GM18907 (cell line): ENCODE results near the gene PTGDS.

Experiments used
- ATAC-seq: cut with Tn5 transposase; IDR thresholded peaks from one replicate; pipeline ENCODE4 v1.9.1; 2021; ENCODE audit warnings: mild to moderate bottlenecking, moderate library complexity; ENCODE audit not compliant: unreplicated experiment

PTGDS gene

DNA sequence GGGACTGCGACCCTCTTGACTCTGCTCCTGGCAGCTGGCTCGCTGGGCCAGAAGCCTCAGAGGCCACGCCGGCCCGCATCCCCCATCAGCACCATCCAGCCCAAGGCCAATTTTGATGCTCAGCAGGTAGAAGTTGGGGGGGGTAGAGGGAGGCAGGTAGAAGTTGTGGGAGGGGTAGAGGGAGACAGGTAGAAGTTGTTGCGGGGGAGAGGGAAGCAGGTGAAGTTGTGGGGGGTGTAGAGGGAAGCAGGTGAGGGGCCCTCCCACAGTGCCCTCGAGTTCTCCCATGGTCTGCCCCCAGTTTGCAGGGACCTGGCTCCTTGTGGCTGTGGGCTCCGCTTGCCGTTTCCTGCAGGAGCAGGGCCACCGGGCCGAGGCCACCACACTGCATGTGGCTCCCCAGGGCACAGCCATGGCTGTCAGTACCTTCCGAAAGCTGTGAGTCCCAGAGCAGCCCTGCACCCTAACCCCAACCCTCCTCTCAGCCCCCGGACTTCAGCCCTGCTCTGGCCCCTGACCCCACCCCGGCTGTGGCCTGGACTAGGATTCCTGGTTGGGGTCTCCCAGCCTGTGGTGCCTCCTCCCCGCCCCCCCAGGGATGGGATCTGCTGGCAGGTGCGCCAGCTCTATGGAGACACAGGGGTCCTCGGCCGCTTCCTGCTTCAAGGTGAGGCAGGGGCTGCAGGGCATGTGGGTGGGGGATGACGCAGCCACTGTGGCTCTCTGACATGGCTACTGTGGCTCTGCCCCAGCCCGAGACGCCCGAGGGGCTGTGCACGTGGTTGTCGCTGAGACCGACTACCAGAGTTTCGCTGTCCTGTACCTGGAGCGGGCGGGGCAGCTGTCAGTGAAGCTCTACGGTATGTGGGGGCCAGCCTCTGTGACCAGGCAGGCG is 31.7 kb upstream of the PTGDS start:
- no peak for ATAC-seq

DNA sequence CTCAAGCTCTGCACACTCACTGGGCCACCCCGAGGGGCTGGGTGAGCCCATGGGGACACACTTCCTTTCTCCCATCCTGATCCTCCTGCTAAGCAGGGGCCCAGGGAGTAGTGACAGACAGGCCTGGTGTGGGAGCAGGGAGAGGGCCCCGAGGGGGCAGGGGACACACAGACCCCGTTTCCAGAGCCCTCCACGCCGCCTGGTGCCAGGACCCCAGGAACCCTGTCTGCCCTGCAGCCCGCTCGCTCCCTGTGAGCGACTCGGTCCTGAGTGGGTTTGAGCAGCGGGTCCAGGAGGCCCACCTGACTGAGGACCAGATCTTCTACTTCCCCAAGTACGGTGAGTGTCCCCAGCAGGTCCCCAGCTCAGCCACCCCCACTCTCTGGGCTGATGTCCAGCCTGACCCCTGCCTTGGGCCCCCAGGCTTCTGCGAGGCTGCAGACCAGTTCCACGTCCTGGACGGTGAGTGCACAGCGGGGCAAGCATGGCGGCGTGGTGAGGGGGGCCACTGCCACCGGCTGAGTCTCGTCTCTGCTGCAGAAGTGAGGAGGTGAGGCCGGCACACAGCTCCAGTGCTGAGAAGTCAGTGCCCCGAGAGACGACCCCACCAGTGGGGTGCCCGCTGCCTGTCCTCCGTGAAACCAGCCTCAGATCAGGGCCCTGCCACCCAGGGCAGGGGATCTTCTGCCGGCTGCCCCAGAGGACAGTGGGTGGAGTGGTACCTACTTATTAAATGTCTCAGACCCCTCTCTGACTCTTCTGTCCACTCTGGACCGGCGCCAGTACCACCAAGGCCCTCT is 30.9 kb upstream of the PTGDS start:
- no peak for ATAC-seq

DNA sequence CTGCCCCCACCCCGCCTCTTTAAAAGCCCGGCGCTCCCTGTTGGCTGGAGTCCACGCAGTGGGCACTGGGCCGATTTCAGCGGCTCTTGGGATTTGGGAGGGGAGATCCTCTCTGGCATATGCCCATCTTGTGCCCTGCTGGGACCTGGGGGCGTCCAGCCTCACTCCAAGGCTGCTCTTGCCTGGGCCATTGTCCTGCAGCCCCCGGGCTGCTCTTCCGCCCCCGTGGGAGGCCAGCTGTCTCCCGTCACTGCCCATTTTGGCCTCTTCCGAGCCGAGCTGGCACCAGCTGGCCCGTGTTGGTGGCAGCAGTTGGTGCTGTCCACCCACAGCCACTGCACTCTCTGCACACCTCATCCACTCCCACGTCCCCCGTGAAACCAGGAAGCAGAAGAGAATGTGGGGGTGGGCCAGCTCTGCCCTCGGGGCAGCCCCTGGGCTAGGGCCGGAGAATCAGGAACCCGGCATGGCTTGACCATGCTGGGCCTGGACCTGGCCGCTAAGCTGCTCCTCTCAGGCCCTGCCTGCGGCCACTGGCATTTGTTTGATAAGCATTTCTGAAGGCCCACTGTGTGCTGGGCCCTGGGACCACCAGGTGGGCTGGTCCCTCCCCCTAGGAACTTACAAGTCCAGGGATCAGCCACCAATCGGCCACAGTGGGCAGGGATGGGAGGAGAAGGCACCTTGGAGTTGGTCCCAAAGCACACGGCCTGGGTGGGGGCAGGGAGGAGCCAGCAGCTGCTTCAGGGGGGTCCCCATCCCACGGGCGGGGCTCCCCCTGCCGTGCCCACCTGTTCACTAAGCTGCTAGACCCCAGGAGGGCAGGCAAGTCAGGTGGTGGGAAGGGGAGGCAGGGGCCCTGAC is 30.0 kb upstream of the PTGDS start:
- ATAC-seq: no peak

DNA sequence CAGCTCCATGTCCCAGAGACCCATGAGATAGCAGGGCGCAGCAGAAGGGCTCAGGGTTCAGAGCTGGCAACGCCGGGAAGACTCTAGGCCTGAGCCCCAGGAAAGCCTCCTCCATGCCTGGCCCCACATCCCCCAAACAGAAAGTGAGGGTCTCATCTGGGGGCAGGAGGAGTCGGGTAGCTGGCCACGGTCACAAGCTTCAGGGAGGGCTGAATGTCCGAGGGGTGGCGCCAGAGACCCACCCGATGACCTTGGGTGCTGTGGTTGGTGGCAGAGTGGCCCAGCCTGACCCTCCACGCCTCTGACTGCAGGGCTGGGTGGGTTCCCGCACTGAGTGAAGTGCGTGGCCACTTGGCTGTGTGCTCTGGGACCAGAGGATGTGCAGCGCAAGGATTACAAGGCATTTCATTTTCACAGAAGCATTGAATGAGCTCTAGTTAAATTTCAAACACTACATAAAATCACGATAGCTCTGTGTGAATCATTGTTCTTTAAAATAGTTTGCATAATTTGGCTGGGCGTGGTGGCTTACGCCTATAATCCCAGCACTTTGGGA is 29.3 kb upstream of the PTGDS start:
- no peak for ATAC-seq

DNA sequence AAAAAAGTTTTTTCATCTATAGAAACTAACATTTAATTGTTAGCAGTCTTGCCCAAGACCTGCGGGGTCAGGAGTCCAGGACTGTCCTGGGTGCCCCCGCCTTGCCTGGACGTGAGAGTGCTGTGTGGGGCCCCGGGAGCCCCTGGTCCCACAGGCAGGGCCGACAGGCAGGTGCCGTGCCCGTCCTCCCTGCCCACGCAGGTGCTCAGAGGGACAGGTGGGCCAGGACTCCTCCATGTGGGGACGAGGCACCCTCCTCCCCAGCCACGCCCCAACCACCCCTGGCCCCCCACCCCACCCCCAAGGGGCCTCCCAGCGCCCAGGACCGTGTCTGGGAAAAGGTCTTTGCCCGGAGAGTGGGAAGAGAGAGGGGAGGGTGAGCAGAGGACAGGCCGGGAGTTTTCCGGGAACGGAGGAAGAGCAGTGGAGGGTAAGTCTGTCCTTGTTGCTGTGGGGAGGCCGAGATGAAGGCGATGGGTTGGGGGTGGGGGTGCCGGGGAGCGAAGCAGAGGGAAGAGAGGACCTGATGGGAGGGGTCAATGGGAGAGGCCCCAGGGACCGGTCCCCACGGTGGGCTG is 28.0 kb upstream of the PTGDS start:
- no peak for ATAC-seq

DNA sequence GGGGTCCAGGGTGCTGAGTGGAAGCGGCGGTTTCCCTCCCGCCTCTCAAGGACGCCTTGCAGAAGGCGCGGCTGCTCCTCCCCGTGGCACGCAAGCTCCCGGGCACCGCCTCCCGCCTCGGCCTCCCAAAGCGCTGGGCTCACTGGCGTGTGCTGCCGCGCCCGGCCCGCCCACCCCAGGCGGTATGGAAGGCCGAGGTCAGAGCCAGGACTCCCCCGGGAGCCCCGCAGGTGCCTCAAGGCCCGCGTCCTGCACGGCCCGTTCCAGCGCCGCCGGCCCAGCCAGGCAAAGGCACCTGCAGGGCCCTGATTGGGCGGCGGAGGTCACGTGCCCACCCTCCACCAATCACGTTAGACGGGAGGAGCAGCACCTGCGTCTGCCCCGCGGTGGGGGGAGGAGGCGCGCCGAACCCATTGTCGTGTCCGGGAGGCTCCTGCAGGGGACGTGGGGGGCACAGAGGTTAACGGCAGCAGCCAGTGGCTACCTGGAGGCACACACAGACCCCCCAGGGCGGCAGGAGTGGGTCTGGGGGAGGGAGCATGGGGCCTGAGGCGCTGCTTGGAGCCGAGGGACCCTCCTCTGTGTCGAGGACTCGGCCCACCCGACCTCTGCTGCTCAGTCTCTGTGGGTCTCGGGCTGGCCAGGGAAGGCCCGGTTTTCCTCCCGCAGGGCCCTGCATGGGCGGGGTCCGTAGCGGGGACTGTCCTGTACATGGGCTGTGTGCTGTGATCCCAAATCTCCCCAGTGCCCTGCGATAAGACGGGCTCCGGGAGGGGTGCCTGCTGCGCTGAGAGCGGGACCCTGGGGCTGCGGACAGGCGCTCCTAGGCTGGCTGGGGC is 27.3 kb upstream of the PTGDS start:
- peak; percentile 76 for ATAC-seq

DNA sequence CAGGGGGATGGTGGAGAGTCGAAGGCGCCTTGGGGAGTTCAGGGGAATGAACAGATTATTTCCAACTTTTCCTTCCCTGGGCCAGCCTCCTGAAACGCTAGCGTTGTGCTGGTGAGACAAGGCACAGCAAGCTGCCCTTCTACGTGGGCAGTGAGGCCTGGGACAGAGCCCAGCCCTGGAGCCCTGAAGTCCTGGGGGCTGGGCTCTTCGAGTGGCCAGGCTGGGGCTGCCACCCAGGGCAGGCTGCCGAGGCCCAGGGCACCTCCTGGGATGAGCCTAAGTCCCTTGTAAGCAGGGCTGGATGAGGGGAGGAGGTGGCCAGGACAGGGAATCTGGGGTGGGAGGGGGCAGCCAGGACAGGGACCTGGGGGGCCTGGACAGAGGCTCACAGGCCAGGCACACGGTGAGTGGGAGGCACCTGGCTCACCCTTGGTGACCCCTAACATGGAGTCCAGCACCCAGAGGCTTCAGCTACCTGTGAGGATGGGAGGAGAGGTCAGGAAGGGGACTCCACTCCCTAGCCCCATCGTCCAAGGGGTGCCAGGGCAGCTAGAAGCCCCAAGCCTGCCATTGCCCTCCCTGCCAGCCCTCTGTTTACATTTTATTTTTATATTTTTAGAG is 26.5 kb upstream of the PTGDS start:
- no peak for ATAC-seq

DNA sequence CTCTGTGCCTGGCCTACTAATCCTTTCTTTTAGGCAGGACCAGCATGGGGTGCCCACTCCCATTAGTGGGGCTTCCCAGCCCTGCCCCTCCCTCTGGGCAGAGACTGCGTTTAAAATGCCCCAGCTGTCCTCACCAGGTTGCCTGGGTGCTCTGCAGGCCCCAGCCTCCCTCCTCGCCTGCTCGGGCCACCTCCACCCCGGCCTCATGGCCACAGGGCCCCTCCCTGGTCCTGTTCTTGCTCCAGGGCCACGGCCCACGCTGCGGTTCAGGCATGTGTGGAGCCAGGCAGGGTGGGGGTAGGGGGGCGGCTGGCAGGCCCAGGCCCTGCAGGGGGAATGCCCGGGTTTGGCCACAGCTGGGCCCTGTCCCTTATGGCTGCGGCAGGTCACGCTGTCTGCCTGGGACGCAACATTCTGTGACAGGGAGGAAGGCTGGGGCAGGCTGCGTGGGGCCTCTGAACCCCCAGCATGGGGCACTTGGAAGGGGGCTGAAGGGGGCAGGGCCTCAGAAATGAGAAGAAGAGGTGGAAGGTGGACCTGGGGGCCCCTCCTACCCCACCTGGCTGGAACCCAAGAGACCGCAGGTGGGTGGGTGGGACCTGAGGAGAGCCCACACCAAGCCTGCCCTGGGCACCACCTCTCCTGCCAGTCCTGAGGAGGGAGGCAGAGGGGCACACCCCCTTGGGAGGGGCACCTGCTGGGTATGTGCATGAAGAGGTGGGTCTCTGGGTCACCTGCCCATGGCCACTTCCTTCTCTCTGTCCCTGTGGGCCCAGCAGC is 25.6 kb upstream of the PTGDS start, which contains the start of gene LCN12:
LCN12 (plus strand) TSS at position 733 of the 780 bp plus-strand sequence. CDS start 55 bp downstream, outside the sequence.
- no peak for ATAC-seq

DNA sequence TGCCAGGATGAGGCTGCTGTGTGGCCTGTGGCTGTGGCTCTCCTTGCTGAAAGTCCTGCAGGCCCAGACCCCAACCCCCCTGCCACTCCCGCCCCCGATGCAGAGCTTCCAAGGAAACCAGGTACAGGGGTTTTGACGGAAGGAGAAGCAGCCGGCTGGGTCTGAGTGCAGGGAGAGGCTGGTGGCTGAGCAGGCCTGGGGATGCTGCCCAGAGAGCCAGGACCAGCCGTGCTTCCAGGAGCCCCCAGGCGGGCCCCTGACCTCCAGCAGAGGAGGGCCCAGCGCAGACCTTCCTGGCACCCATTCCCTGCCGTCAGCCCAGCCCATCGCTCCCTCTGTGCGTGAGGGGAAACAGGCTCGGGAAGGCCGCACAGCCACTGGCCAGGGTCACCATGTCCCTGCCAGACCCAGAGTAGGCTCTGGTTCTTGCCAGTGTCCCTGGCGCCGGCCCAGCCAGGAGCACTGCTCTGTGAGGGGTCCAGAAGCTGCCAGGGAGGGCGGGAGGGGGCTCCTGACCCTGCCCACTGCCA is 24.9 kb upstream of the PTGDS start:
- no peak for ATAC-seq

DNA sequence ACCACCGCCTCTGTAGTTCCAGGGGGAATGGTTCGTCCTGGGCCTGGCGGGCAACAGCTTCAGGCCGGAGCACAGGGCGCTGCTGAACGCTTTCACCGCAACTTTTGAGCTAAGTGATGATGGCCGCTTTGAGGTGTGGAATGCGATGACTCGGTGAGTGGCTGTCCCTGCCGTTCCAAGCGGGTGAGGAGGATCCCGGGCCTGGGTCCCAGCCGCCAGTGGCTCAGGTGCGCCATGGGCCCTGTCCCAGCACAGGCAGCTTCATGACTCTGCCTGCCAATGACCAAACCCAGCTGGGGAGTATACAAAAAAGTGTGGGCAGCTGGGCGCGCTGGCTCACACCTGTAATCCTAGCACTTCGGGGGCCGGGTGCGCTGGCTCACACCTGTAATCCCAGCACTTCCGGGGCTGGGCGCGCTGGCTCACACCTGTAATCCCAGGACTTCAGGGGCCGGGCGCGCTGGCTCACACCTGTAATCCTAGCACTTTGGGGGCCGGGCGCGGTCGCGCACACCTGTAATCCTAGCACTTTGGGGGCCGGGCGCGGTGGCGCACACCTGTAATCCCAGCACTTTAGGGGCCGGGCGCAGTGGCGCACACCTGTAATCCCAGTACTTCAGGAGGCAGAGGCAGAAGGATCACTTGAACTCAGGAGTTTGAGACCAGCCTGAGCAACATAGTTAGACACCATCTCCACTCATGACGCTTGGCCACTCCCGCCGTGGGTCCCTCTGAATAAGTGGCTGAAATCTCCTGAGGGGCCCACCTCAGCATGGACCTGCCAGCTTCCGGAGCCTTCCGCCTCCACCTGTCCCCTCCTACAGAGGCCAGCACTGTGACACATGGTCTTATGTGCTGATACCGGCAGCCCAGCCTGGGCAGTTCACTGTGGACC is 24.2 kb upstream of the PTGDS start:
- ATAC-seq: no peak

DNA sequence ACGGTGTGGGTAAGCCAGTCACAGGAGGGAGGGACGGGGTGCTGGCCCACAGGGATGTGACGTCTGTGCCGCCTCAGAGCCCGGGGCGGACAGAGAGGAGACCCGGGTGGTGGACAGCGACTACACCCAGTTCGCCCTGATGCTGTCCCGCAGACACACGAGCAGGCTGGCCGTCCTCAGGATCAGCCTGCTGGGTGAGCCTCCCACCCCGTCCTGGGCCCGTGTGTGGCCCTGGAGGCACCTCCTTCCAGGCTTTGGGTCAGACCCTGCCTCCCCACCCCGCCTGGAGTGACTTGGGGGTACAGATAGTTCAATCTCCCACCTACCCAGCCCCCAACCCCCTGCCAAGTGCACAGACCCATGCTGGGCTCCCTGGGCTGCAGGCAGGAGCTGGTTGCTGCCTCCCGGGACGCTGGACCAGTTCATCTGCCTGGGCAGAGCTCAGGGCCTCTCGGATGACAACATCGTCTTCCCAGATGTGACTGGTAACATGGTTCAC is 23.5 kb upstream of the PTGDS start:
- ATAC-seq: no peak

DNA sequence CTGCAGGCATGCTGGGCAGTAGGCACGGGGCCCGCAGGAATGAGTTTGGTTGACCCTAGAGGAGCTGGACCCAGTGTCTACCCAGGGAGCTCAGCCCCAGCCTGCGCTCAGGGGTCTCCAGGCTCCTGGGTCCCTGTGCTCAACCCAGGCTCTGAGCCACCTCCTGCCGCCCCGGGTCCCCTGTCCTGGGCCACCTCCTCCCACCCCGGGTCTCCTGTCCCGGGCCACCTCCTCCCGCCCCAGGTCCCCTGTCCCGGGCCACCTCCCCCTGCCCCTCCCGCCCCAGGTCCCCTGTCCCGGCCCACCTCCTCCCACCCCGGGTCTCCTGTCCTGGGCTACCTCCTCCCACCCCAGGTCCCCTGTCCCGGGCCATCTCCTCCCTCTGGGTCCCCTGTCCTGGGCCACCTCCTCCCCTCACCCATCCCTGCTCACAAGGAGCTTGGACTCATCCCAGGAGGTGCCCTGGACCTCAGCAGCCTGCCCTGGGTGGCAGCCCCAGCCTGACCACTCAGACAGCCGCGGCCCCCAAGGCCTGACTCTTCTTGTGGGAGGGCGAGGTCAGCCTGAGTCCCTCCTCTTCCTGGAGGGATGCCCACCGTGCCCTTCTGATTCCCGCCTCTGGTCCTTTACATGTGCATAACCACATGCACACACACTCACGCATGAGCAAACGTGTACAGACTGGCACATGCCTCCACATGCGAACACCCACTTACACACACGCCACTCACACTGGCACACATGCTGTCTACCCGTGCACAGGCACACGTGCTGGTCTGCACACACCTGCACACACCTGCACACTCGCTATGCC is 22.8 kb upstream of the PTGDS start:
- no peak for ATAC-seq

DNA sequence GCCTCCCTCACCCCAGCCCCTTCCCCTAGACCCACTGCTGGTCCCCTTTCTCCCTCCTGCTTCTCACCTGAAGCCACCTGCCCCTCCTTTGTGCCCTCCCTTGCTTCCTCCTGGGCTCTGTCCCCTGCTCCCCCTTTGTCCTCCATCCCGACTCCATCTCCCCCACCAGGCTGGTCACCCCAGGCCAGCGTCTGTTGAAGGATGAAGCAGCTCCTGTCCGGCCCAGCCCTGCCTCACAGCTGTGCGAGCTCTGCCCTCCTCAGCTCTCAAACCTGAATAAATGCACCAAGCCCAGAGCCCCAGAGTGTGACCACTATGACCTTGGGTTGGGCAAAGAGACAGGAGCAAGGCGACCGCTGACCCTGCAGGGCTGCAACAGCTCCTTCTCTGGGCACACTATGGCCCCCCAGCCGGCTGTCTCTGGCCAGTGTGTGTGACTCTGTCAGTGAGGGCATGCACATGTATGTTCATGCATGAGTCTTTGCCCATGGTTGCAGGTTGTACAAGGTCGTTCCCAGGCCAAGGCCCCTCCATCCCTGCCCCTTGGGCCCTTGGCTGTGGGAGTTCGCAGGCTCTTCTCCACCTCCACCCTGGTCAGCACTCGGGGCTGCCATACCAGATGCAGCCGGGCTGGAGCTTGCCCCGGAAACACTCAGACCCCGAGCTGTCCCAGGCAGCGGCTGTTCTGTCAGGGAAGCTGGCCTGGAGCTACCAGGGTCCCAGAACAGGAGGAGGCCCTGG is 21.9 kb upstream of the PTGDS start:
- ATAC-seq: no peak

DNA sequence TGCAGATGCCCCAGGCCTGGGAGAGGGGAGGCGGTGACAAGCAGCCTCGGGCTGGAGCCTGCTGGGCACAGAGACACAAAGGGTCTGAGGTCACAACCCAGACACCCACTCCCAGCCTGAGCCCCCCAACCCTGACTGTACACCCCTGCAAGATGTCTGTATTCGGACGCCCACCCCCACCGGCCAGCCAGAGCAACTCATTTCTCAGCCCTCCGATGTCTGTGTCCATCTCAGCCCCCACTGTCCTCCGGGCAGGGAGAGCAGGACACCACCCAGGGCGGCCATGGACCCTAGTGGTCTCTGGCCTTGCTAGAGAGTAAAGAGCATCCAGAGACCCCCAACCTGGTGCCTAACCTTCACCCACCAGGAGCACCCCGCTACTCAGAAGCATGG is 21.4 kb upstream of the PTGDS start:
- ATAC-seq: no peak

DNA sequence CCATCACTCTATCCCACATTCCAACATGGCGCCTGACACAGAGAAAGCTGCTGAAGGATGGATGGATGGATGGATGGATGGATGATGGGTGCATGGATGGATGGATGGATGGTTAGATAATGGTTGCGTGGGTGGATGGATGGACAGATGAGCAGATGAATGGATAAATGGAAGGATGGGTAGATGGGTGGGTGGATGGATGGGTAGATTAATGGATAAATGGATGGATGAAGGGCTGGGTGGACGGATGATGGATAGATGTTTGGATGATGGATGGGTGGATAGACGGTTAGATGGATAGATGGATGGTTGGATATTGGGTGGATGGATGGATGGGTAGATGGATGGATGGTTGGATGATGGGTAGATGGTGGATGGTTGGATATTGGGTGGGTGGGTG is 20.7 kb upstream of the PTGDS start:
- no peak for ATAC-seq
